Measurements from ENCODE around the gene ARHGAP1.

DNA sequence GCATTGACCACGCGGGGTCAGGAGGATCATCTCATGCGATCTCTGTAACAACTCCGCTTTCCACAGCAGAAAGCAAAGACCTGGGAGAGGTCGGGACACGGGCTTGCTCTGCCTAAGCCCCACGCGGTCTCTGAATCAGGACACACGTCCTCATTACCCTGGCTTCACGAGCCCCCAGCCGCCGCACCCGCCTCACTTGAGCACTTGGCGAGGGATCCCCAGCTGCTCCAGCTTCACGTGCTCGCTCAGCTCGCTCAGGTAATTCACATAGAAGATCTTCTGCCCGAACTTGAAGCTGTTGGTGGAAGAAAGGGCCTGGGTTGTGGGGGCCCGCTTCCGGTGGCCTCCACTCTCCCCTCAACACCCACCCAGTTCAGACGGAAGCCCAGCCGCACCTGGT, 19.6 kb downstream of the ARHGAP1 start:
- TF ChIP-seq CTCF (IDR thresholded peaks at IDR 0.05 in 8 of 11, conservative IDR thresholded peaks at IDR 0.05 in 3 of 11) (no peak), POLR2A (IDR thresholded peaks at IDR 0.05) (no peak), POLR2AphosphoS5 (IDR thresholded peaks at IDR 0.05) (no peak)

Measured in spleen (tissue), 7 donors.